ENCODE data around the gene CIAO3.

Gene CIAO3

GRCh38 chr16:681746-682427, 58.9 kb downstream of the CIAO3 start:
- no peak for TF ChIP-seq CTCF (IDR thresholded peaks at IDR 0.05; ENCODE audit: insufficient read depth, low read length, missing control alignments)
- H3K4me3 ChIP-seq (ENCODE audit: low read depth, low read length): peak overlapping the region; percentile 77
- ChIA-PET POLR2A (interaction anchor here (0.8 to 2.1 kb wide), 2 partner anchors 8 to 33 kb away, joined by 3 to 9 read pairs; partner anchors contain the start of genes WDR24 and WDR90), CTCF (interaction anchor here (0.9 to 1.4 kb wide), 4 partner anchors 10 to 290 kb away, joined by 3 to 4 read pairs (median 3); no protein-coding TSS in a partner anchor)
- DNase-seq (ENCODE audit: low read depth, low spot score): no peak

GRCh38 chr16:680967-681745, 59.6 kb downstream of the CIAO3 start:
- ChIA-PET CTCF (interaction anchor here (0.8 to 3.2 kb wide), 5 partner anchors 10 to 290 kb away, joined by 3 to 21 read pairs (median 3); partner anchors contain the start of gene RHOT2), POLR2A (interaction anchor here (0.8 to 2.1 kb wide), 4 partner anchors 9 to 35 kb away, joined by 3 to 9 read pairs (median 3); partner anchors contain the start of genes WDR24 and WDR90)
- no peak for DNase-seq (ENCODE audit: low read depth, low spot score)
- peak overlapping the region; percentile 77 for H3K4me3 ChIP-seq (ENCODE audit: low read depth, low read length)
- peak; percentile 29 for TF ChIP-seq CTCF (IDR thresholded peaks at IDR 0.05; ENCODE audit: insufficient read depth, low read length, missing control alignments)

GRCh38 chr16:680625-680945, 60.2 kb downstream of the CIAO3 start:
- no peak for TF ChIP-seq CTCF (IDR thresholded peaks at IDR 0.05; ENCODE audit: insufficient read depth, low read length, missing control alignments)
- ChIA-PET POLR2A (interaction anchor here (0.6 to 2.1 kb wide), 6 partner anchors 9 to 35 kb away, joined by 3 to 9 read pairs (median 3); partner anchors contain the start of genes WDR24 and WDR90), CTCF (interaction anchor here (0.8 to 3.2 kb wide), 2 partner anchors 11 to 13 kb away, joined by 3 to 21 read pairs; partner anchors contain the start of gene RHOT2)
- peak overlapping the region; percentile 77 for H3K4me3 ChIP-seq (ENCODE audit: low read depth, low read length)
- DNase-seq (ENCODE audit: low read depth, low spot score): no peak

GRCh38 chr16:679814-680624, 60.8 kb downstream of the CIAO3 start, which contains the start of gene STUB1:
Gene STUB1 (plus strand): TSS chr16:680410. CDS start chr16:680526, 116 bp downstream.
- peak within 1 kb of the TSS; percentile 77 for H3K4me3 ChIP-seq (ENCODE audit: low read depth, low read length)
- TF ChIP-seq CTCF (IDR thresholded peaks at IDR 0.05; ENCODE audit: insufficient read depth, low read length, missing control alignments): no peak
- POLR2A ChIA-PET: interaction anchor here (0.6 to 2.1 kb wide), 6 partner anchors 9 to 36 kb away, joined by 3 to 9 read pairs (median 4); partner anchors contain the start of gene WDR24
- CTCF ChIA-PET: interaction anchor here (0.8 to 3.2 kb wide), 5 partner anchors 10 to 102 kb away, joined by 3 to 21 read pairs (median 3); partner anchors contain the start of gene RHOT2
- DNase-seq (ENCODE audit: low read depth, low spot score): no peak
